Measurements from ENCODE around the gene CNTRL. TPM values are rescaled to one million over a fixed set of nuclear protein-coding genes. Genes with fewer than 3 reads are reported as not detected.

Gene CNTRL
- polyA plus RNA-seq, 1 of the 3 experiments (the other 2 are of a cell fraction) = 3.6 TPM

DNA sequence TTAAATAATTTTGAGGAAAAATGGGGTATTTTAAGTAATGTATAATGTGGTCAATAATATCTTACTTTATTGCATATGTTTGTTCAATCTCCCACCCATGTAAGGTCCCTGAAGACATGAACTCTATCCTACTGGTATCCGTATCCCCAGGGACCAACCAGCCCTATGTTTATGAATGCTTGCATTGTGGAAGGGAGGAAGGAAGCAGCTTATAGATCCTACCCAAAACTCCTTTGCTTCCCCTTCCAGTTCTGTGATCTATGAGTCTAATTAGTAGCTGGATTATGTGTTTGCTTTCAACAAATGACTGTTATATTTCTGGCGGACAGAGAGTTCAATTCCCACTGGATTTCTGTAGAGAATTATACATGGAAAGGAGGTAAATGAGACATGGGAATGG, 45.6 kb downstream of the CNTRL start:
- no peak overlapping the region for H3K9ac ChIP-seq
- no peaks in the 10 kb centered on the region for H3K9me3 ChIP-seq
- no peak overlapping the region for H3K4me3 ChIP-seq (ENCODE audit: low read depth in 2 of 2, low read length in 1 of 2)
- peaks cover 0 to 4% of the 10 kb centered on the region in 2 experiments for H3K36me3 ChIP-seq (replicated peaks in 1 of 2; ENCODE audit: control insufficient read depth in 1 of 2, insufficient read depth in 2 of 2, low read length in 1 of 2)
- H3F3A ChIP-seq (replicated peaks; ENCODE audit: insufficient read depth) = peaks cover 12% of the 10 kb centered on the region
- H3K79me2 ChIP-seq (ENCODE audit: insufficient read depth) = peaks cover 20% of the 10 kb centered on the region
- ChIA-PET CTCF (interaction anchor here (1.1 to 1.4 kb wide), 2 partner anchors 9 to 26 kb away, joined by 4 read pairs; no protein-coding TSS in a partner anchor), POLR2A (no interaction called here)
- H3K27ac ChIP-seq (ENCODE audit: low read depth in 2 of 2, low read length in 1 of 2) = no peak overlapping the region
- no peak for DNase-seq
- peak overlapping the region; percentile 90 for H2AFZ ChIP-seq (ENCODE audit: low read depth)
- no peaks in the 10 kb centered on the region for H3K27me3 ChIP-seq (ENCODE audit: insufficient read depth)
- no peaks in the 10 kb centered on the region for H4K20me1 ChIP-seq (ENCODE audit: insufficient read depth)
- TF ChIP-seq NFIC (IDR thresholded peaks at IDR 0.05; ENCODE audit: borderline replicate concordance) = no peak
- TF ChIP-seq, protein P1, sequence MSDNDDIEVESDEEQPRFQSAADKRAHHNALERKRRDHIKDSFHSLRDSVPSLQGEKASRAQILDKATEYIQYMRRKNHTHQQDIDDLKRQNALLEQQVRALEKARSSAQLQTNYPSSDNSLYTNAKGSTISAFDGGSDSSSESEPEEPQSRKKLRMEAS (IDR thresholded peaks at IDR 0.05; ENCODE audit: low read depth) = no peak
- no peak for TF ChIP-seq TAF1 (IDR thresholded peaks at IDR 0.05; ENCODE audit: borderline replicate concordance, low read depth, low read length)
- TF ChIP-seq FOXJ3 (CRISPR knock-in tag; IDR thresholded peaks at IDR 0.05) = no peak
- TF ChIP-seq ELF1 (IDR thresholded peaks at IDR 0.05) = no peak
- TF ChIP-seq MXI1 (IDR thresholded peaks at IDR 0.05; ENCODE audit: low read depth, low read length) = no peak
- no peak for TF ChIP-seq JUND (IDR thresholded peaks at IDR 0.05)
- TF ChIP-seq EP300 (IDR thresholded peaks at IDR 0.05; ENCODE audit: borderline replicate concordance in 1 of 2, low read depth in 1 of 2, low read length in 1 of 2) = no peak
- TF ChIP-seq, protein P2, sequence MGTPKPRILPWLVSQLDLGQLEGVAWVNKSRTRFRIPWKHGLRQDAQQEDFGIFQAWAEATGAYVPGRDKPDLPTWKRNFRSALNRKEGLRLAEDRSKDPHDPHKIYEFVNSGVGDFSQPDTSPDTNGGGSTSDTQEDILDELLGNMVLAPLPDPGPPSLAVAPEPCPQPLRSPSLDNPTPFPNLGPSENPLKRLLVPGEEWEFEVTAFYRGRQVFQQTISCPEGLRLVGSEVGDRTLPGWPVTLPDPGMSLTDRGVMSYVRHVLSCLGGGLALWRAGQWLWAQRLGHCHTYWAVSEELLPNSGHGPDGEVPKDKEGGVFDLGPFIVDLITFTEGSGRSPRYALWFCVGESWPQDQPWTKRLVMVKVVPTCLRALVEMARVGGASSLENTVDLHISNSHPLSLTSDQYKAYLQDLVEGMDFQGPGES (IDR thresholded peaks at IDR 0.05; ENCODE audit: low read depth, low read length) = no peak
- TF ChIP-seq TCF12 (IDR thresholded peaks at IDR 0.05) = no peak
- TF ChIP-seq, protein P3, sequence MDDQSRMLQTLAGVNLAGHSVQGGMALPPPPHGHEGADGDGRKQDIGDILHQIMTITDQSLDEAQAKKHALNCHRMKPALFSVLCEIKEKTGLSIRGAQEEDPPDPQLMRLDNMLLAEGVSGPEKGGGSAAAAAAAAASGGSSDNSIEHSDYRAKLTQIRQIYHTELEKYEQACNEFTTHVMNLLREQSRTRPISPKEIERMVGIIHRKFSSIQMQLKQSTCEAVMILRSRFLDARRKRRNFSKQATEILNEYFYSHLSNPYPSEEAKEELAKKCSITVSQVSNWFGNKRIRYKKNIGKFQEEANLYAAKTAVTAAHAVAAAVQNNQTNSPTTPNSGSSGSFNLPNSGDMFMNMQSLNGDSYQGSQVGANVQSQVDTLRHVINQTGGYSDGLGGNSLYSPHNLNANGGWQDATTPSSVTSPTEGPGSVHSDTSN (IDR thresholded peaks at IDR 0.05) = no peak
- no peak for TF ChIP-seq GABPA (IDR thresholded peaks at IDR 0.05; ENCODE audit: low read depth)
- TF ChIP-seq, protein P4, sequence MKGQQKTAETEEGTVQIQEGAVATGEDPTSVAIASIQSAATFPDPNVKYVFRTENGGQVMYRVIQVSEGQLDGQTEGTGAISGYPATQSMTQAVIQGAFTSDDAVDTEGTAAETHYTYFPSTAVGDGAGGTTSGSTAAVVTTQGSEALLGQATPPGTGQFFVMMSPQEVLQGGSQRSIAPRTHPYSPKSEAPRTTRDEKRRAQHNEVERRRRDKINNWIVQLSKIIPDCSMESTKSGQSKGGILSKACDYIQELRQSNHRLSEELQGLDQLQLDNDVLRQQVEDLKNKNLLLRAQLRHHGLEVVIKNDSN (IDR thresholded peaks at IDR 0.05; ENCODE audit: borderline replicate concordance, low read depth) = no peak
- H3K4me1 ChIP-seq (ENCODE audit: control insufficient read depth in 1 of 2, insufficient read depth in 2 of 2, low read depth in 1 of 2, low read length in 1 of 2) = peaks cover 5 to 7% of the 10 kb centered on the region in 2 experiments; a peak in 3 of 4 replicates
- 95% methylated on average over 2 of the region's 2 CpGs for WGBS (ENCODE audit: low lambda C conversion rate)
- H3K4me2 ChIP-seq = no peak overlapping the region
- H3K9me2 ChIP-seq = no peaks in the 10 kb centered on the region

DNA sequence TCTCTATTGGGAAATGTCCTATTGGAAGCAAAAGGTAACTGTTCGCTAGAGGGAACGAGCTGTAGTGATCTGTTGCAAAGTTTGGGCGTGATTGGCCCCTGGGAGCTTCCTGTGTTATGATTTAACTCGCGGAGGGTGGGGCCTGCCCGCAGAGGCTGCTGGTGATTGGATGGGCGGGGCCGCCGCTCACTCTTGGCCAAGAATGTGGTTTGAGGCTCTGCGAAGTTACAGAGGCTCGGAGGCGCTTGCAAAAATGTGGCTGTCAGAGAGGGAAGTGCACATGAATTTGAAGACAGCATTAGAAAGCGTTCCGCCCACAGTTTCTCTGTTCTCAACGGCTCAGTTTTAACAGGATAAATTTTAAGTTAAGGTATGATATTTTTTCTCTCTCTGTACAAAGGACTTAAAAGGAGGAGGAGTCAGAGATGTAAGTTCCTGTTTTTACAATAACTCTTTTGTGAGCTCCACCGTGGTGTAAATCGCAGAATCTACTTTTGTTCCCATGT, 46.9 kb downstream of the CNTRL start:
- 1% methylated on average over 17 of the region's 17 CpGs for WGBS (ENCODE audit: low lambda C conversion rate)
- no peaks in the 10 kb centered on the region for H3K9me3 ChIP-seq
- POLR2A ChIA-PET = interaction anchor here (1.0 to 1.3 kb wide), 2 partner anchors 14 to 47 kb away, joined by 3 read pairs; no protein-coding TSS in a partner anchor
- TF ChIP-seq, protein P5, sequence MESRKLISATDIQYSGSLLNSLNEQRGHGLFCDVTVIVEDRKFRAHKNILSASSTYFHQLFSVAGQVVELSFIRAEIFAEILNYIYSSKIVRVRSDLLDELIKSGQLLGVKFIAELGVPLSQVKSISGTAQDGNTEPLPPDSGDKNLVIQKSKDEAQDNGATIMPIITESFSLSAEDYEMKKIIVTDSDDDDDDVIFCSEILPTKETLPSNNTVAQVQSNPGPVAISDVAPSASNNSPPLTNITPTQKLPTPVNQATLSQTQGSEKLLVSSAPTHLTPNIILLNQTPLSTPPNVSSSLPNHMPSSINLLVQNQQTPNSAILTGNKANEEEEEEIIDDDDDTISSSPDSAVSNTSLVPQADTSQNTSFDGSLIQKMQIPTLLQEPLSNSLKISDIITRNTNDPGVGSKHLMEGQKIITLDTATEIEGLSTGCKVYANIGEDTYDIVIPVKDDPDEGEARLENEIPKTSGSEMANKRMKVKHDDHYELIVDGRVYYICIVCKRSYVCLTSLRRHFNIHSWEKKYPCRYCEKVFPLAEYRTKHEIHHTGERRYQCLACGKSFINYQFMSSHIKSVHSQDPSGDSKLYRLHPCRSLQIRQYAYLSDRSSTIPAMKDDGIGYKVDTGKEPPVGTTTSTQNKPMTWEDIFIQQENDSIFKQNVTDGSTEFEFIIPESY (IDR thresholded peaks at IDR 0.05; ENCODE audit: borderline replicate concordance, low read depth) = no peak
- TF ChIP-seq NFIC (IDR thresholded peaks at IDR 0.05; ENCODE audit: borderline replicate concordance) (peak; percentile 9; the same call in 1 of the 2 replicates), EP300 (IDR thresholded peaks at IDR 0.05; ENCODE audit: borderline replicate concordance in 1 of 2, low read depth in 1 of 2, low read length in 1 of 2) (no peak), SMC3 (IDR thresholded peaks at IDR 0.05; ENCODE audit: low read depth, low read length) (no peak), TCF12 (IDR thresholded peaks at IDR 0.05) (peak; percentile 16; the same call in 1 of the 2 replicates), CHD2 (IDR thresholded peaks at IDR 0.05; ENCODE audit: low read length, partially characterized antibody) (peak; percentile 48), FOSL2 (IDR thresholded peaks at IDR 0.05; ENCODE audit: borderline replicate concordance, low read depth) (no peak), JUND (IDR thresholded peaks at IDR 0.05) (no peak), RXRA (IDR thresholded peaks at IDR 0.05; ENCODE audit: borderline replicate concordance, low read depth) (no peak), FOXJ3 (CRISPR knock-in tag; IDR thresholded peaks at IDR 0.05) (no peak)
- TF ChIP-seq, protein P1 (IDR thresholded peaks at IDR 0.05; ENCODE audit: low read depth) = peak; percentile 96
- TF ChIP-seq, protein P6, sequence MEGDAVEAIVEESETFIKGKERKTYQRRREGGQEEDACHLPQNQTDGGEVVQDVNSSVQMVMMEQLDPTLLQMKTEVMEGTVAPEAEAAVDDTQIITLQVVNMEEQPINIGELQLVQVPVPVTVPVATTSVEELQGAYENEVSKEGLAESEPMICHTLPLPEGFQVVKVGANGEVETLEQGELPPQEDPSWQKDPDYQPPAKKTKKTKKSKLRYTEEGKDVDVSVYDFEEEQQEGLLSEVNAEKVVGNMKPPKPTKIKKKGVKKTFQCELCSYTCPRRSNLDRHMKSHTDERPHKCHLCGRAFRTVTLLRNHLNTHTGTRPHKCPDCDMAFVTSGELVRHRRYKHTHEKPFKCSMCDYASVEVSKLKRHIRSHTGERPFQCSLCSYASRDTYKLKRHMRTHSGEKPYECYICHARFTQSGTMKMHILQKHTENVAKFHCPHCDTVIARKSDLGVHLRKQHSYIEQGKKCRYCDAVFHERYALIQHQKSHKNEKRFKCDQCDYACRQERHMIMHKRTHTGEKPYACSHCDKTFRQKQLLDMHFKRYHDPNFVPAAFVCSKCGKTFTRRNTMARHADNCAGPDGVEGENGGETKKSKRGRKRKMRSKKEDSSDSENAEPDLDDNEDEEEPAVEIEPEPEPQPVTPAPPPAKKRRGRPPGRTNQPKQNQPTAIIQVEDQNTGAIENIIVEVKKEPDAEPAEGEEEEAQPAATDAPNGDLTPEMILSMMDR (IDR thresholded peaks at IDR 0.05) = no peak; the same call in 1 of the 2 replicates

More for the DNA sequence above, 46.9 kb downstream of the CNTRL start:
- H3K4me3 ChIP-seq (ENCODE audit: low read depth in 2 of 2, low read length in 1 of 2) = peak overlapping the region; percentile 57 to 60
- peak overlapping the region; percentile 66 for H3K4me2 ChIP-seq
- peak; percentile 87 for DNase-seq
- peaks cover 6 to 8% of the 10 kb centered on the region in 2 experiments for H3K36me3 ChIP-seq (replicated peaks in 1 of 2; ENCODE audit: control insufficient read depth in 1 of 2, insufficient read depth in 2 of 2, low read length in 1 of 2)
- no peaks in the 10 kb centered on the region for H4K20me1 ChIP-seq (ENCODE audit: insufficient read depth)
- H3K4me1 ChIP-seq (ENCODE audit: control insufficient read depth in 1 of 2, insufficient read depth in 2 of 2, low read depth in 1 of 2, low read length in 1 of 2) = peaks cover 5 to 9% of the 10 kb centered on the region in 2 experiments; a peak in 3 of 4 replicates
- H3F3A ChIP-seq (replicated peaks; ENCODE audit: insufficient read depth) = peaks cover 12% of the 10 kb centered on the region
- CTCF ChIA-PET = interaction anchor here (0.6 to 1.5 kb wide), 11 partner anchors 10 to 373 kb away, joined by 3 to 4 read pairs (median 3); no protein-coding TSS in a partner anchor
- no peaks in the 10 kb centered on the region for H3K27me3 ChIP-seq (ENCODE audit: insufficient read depth)
- H3K9ac ChIP-seq = peak overlapping the region; percentile 66; the same call in 1 of the 2 replicates
- H3K27ac ChIP-seq (ENCODE audit: low read depth in 2 of 2, low read length in 1 of 2) = peak overlapping the region; percentile 57 to 87
- peak overlapping the region; percentile 90 for H2AFZ ChIP-seq (ENCODE audit: low read depth)
- H3K79me2 ChIP-seq (ENCODE audit: insufficient read depth) = peaks cover 29% of the 10 kb centered on the region
- no peaks in the 10 kb centered on the region for H3K9me2 ChIP-seq
